Measurements from ENCODE around the gene SIGLEC12.

DNA sequence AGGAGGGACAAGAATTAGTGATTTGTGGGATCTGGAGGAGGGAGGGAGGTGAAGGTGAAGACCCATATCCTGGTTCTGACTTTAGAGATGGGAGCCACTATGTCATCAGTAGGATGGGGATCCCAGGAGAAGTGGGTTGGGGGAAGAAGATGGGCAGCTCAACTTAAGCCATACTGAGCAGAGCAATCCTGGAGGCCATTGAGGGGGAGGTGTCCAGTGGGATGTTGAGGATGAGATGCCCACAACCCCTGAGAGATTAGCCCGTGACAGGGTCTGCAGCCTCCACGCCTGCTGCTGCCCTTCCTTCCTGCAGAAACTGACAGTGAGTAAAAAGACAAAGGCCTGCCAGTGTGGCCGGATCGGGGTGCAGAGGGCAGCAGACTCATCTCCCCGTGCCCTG lies 41.1 kb upstream of the SIGLEC12 start:
- TF ChIP-seq MYC (IDR thresholded peaks at IDR 0.05; ENCODE audit: low read depth, low read length) (no peak), POLR2AphosphoS5 (IDR thresholded peaks at IDR 0.05; ENCODE audit: insufficient read depth, low read depth, low read length) (no peak), POLR2A (IDR thresholded peaks at IDR 0.05; ENCODE audit: low read depth, low read length) (no peak), EZH2 (IDR thresholded peaks at IDR 0.05; ENCODE audit: borderline replicate concordance, low read depth, low read length, severe bottlenecking) (no peak), JUN (IDR thresholded peaks at IDR 0.05; ENCODE audit: borderline replicate concordance, insufficient read depth, insufficient read length, low read depth) (no peak)
- TF ChIP-seq, protein P1, sequence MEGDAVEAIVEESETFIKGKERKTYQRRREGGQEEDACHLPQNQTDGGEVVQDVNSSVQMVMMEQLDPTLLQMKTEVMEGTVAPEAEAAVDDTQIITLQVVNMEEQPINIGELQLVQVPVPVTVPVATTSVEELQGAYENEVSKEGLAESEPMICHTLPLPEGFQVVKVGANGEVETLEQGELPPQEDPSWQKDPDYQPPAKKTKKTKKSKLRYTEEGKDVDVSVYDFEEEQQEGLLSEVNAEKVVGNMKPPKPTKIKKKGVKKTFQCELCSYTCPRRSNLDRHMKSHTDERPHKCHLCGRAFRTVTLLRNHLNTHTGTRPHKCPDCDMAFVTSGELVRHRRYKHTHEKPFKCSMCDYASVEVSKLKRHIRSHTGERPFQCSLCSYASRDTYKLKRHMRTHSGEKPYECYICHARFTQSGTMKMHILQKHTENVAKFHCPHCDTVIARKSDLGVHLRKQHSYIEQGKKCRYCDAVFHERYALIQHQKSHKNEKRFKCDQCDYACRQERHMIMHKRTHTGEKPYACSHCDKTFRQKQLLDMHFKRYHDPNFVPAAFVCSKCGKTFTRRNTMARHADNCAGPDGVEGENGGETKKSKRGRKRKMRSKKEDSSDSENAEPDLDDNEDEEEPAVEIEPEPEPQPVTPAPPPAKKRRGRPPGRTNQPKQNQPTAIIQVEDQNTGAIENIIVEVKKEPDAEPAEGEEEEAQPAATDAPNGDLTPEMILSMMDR (IDR thresholded peaks at IDR 0.05; ENCODE audit: extremely low read depth in 1 of 2, insufficient read depth in 1 of 2, low read depth in 1 of 2, low read length in 2 of 2) = no peak
- TF ChIP-seq, protein P2, sequence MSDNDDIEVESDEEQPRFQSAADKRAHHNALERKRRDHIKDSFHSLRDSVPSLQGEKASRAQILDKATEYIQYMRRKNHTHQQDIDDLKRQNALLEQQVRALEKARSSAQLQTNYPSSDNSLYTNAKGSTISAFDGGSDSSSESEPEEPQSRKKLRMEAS (IDR thresholded peaks at IDR 0.05; ENCODE audit: insufficient read depth, insufficient read length) = no peak
